A673 (cell line): ENCODE data around the gene NUB1.

ENCODE experiments used
- CTCF ChIP-seq: fragments of 300-800, 200-600 bp; sonication (generic); conservative IDR thresholded peaks from 2 replicates; pipeline ENCODE4 v1.5.1; 2017; ENCODE audit warnings: low read depth, mild to moderate bottlenecking, antibody characterized with exemption, low read length, moderate library complexity, mixed read lengths
- EZH2 ChIP-seq: fragments of 200-600 bp; sonication (generic); IDR thresholded peaks from 2 replicates; pipeline ENCODE4 v1.6.1; 2017; ENCODE audit warnings: borderline replicate concordance, low read depth, mild to moderate bottlenecking, mixed read lengths, antibody characterized with exemption, low read length; ENCODE audit not compliant: poor library complexity, severe bottlenecking

- no peak for TF ChIP-seq CTCF
- no peak for TF ChIP-seq EZH2
Observed at GRCh38 chr7:151384352-151384697, 42.7 kb downstream of the NUB1 start.
